DND-41 (cell line): ENCODE data around the gene RAB25.
A peak's percentile ranks its signal among the peaks of the same experiment; 100 is the strongest.

ENCODE experiments used
- ATAC-seq: fragments of 200-7000 bp; cut with Tn5 transposase; 3 replicates; pipeline ENCODE4 v1.9.1; 2021; ENCODE audit warnings: low read depth; ENCODE audit not compliant: insufficient read depth
- DNase-seq: peaks from one replicate; pipeline ENCODE4 v3.0.0-alpha.2; 2020
- H2AFZ ChIP-seq: 2 replicates; pipeline ENCODE4 v1.6.0; 2012; ENCODE audit warnings: low read depth, low read length
- H3K27ac ChIP-seq: 2 replicates; pipeline ENCODE4 v1.5.1; 2012; ENCODE audit warnings: low read length, inconsistent platforms
- H3K27me3 ChIP-seq: fragments of 200-600 bp; sonication (generic); 2 replicates; pipeline ENCODE4 v1.6.0; 2012; ENCODE audit warnings: low read length, mild to moderate bottlenecking, inconsistent platforms; ENCODE audit not compliant: insufficient read depth, poor library complexity
- H3K36me3 ChIP-seq: 2 replicates; pipeline ENCODE4 v1.5.1; 2012; ENCODE audit warnings: low read length, inconsistent platforms; ENCODE audit not compliant: insufficient read depth
- H3K4me1 ChIP-seq: 2 replicates; pipeline ENCODE4 v1.5.1; 2012; ENCODE audit warnings: mild to moderate bottlenecking, low read length; ENCODE audit not compliant: insufficient read depth
- H3K4me2 ChIP-seq: 2 replicates; pipeline ENCODE4 v1.6.0; 2012; ENCODE audit warnings: mild to moderate bottlenecking, moderate library complexity, low read length, inconsistent platforms; ENCODE audit not compliant: insufficient read depth
- H3K4me3 ChIP-seq, 2 experiments: fragments of 200-600 bp in 1 of 2; shearing (Covaris generic) in 1 of 2; 2 replicates each; pipeline ENCODE4 v1.5.1; 2012 to 2016; ENCODE audit warnings: inconsistent platforms in 2 of 2, low read length in 2 of 2, mild to moderate bottlenecking in 2 of 2, low read depth in 1 of 2, moderate library complexity in 1 of 2
- H3K79me2 ChIP-seq: 2 replicates; pipeline ENCODE4 v1.6.0; 2012; ENCODE audit warnings: low read length, inconsistent platforms; ENCODE audit not compliant: insufficient read depth
- H3K9ac ChIP-seq: 2 replicates; pipeline ENCODE4 v1.6.0; 2012; ENCODE audit warnings: low read depth, mild to moderate bottlenecking, inconsistent platforms, low read length, moderate library complexity
- H3K9me3 ChIP-seq: 2 replicates; pipeline ENCODE4 v1.5.1; 2012; ENCODE audit warnings: low read length, moderate library complexity, mild to moderate bottlenecking, inconsistent platforms; ENCODE audit not compliant: insufficient read depth, severe bottlenecking
- H4K20me1 ChIP-seq: 2 replicates; pipeline ENCODE4 v1.6.0; 2012; ENCODE audit warnings: low read length; ENCODE audit not compliant: insufficient read depth
- EZH2 ChIP-seq: IDR thresholded peaks from 3 replicates; pipeline ENCODE4 v1.6.1; 2012; ENCODE audit warnings: borderline replicate concordance, low read depth, mild to moderate bottlenecking, moderate library complexity, low read length, inconsistent platforms; ENCODE audit not compliant: severe bottlenecking
- TF ChIP-seq, protein P1 (sequence below): IDR thresholded peaks from 2 replicates; pipeline ENCODE4 v1.5.1; 2012; ENCODE audit warnings: borderline replicate concordance, low read length, moderate library complexity, mild to moderate bottlenecking; ENCODE audit not compliant: poor library complexity, severe bottlenecking; ENCODE audit errors: extremely low read depth

The RAB25 gene

DNA sequence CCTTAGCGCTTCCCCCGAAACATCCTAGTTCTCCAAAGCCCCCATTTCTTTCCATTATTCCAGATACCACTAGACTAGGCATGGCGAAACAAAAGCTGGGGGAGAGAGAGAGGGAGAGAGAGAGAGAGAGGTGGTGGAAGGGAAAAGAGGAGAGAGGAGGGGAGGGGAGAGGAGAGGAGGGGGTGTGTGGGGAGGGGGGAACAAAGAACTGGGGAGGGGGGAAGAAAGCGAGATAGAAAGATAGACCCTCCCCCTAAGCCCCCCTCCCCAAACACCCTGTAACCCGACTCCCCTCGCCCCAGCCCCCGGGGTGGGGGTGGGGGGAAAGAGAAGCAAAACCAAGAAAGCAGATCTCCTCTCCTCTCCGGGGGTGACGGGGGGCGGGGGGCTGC is 21.0 kb downstream of the RAB25 start:
- Histone ChIP-seq H3K79me2 (peaks cover 9% of the 10 kb centered on the region), H3K4me3 (peak overlapping the region; percentile 59 to 72), H3K9me3 (no peaks in the 10 kb centered on the region), H3K4me2 (peak overlapping the region; percentile 94), H3K9ac (peak overlapping the region; percentile 73), H3K27ac (peak overlapping the region; percentile 56; the same call in 1 of the 2 replicates), H3K27me3 (no peaks in the 10 kb centered on the region), H2AFZ (peak overlapping the region; percentile 81), H4K20me1 (peaks cover 5% of the 10 kb centered on the region; the same call in 1 of the 2 replicates), H3K4me1 (peaks cover 33% of the 10 kb centered on the region), H3K36me3 (peaks cover 8% of the 10 kb centered on the region)
- TF ChIP-seq, protein P1, sequence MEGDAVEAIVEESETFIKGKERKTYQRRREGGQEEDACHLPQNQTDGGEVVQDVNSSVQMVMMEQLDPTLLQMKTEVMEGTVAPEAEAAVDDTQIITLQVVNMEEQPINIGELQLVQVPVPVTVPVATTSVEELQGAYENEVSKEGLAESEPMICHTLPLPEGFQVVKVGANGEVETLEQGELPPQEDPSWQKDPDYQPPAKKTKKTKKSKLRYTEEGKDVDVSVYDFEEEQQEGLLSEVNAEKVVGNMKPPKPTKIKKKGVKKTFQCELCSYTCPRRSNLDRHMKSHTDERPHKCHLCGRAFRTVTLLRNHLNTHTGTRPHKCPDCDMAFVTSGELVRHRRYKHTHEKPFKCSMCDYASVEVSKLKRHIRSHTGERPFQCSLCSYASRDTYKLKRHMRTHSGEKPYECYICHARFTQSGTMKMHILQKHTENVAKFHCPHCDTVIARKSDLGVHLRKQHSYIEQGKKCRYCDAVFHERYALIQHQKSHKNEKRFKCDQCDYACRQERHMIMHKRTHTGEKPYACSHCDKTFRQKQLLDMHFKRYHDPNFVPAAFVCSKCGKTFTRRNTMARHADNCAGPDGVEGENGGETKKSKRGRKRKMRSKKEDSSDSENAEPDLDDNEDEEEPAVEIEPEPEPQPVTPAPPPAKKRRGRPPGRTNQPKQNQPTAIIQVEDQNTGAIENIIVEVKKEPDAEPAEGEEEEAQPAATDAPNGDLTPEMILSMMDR = no peak
- no peak for TF ChIP-seq EZH2
- peak; percentile 12; the same call in 2 of the 3 replicates for ATAC-seq
- DNase-seq = no peak

DNA sequence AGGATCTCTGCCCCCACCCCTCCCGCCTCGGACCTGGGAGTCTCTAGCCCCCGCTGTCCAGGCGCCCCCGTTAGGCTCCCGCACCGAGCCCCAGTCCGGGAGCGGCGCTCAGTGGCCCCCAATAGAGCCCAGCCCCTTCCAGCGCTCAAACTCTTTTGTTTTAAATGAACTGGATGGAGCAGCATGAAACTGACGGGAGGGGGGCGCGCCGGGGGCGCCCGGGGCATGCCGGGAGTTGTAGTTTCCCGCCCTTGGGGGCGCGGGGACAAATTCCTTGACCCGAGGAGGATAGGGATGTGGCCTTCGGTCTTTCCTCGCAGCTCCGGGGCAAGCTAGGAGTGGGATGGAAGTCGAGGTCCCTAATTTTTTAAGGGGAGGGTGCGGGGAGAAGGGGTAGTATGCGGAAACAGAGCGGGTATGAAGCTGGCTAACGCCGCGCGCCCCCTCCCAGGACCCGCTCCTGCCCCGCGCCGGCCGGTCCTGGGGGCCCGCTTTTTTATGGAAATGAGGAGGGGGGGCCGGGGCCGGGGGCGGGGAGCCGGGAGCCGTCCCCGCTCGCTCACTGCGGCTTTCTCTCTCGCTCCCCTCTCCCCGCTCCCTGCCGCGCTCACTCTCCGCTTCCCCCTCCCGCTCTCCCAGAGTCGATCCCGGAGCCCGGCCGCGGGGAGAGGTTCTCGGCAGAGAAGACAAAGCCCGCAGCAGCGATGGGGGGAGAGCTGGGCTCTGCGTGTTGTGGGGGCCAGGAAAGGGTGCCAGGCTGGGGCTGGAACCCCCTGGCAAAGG is 21.5 kb downstream of the RAB25 start, which contains the start of gene MEX3A:
TSS of gene MEX3A (minus strand) at position 157 of the 783 bp plus-strand sequence. CDS start 467 bp downstream, outside the sequence.
- Histone ChIP-seq H3K9ac (peak within 1 kb of the TSS; percentile 73), H3K4me3 (peak within 1 kb of the TSS; percentile 59 to 72), H4K20me1 (peaks cover 5% of the 10 kb centered on the region; the same call in 1 of the 2 replicates), H3K79me2 (peaks cover 9% of the 10 kb centered on the region), H2AFZ (peak within 1 kb of the TSS; percentile 81), H3K4me1 (peaks cover 33% of the 10 kb centered on the region), H3K9me3 (no peaks in the 10 kb centered on the region), H3K27me3 (no peaks in the 10 kb centered on the region), H3K4me2 (peak within 1 kb of the TSS; percentile 94), H3K36me3 (peaks cover 2% of the 10 kb centered on the region), H3K27ac (peak within 1 kb of the TSS; percentile 56)
- TF ChIP-seq, protein P1 = no peak
- TF ChIP-seq EZH2 = no peak
- peak; percentile 92 for ATAC-seq
- peak; percentile 75 for DNase-seq

DNA sequence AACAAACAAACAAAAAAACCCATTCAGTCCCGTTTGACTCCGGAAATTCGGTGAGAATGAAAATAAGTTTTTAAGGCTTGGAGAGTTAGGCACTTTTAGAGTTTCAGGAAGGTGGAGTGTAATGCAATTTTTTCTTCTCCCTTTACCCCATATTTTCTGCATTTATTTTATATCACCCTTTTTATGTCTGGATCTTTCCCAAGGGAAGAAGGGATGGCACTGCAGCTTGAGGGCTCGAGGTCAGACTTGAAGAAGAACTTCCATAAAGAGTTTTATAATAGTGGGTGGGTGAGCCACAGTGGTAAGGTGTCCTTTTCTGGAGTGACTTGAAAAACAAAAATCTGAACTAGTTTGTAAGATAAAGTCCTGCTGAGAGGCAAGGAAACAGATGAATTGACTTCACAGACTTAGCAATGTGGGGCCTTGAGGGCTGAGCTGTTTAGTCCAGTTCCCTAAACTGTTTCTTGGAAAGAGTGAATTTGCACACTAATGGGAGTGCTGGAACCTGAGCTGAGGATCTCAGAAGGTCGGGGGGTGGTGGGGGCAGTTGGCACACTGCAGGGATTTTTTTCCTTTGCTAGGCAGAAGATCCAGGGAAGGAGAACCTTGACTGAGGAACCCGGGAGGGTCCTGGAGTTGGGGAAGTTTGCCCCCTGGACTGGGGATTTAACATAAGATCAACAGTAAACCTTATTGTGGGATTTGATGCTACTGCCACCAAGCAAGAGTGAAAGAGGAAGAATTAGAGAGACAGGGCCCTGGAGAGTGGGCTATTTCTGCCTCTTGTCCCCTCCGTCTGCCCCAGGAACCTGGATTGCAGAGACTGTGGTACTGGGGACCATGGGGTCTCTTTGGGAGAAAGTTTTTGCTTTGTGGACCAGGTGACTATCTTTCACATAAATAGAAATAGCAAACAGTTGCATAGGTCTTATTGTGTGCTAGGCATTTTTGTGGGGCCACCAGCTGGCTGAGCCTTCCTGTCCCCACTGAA is 23.1 kb downstream of the RAB25 start:
- H2AFZ ChIP-seq = no peak overlapping the region
- ATAC-seq (no peak), DNase-seq (no peak)
- H3K4me2 ChIP-seq = peak overlapping the region; percentile 94; the same call in 1 of the 2 replicates
- H3K9me3 ChIP-seq = no peaks in the 10 kb centered on the region
- no peak overlapping the region; the same call in 1 of the 2 replicates for H3K9ac ChIP-seq
- TF ChIP-seq, protein P1 = no peak
- no peak for TF ChIP-seq EZH2
- no peaks in the 10 kb centered on the region for H4K20me1 ChIP-seq
- H3K4me1 ChIP-seq = peaks cover 33% of the 10 kb centered on the region
- H3K27me3 ChIP-seq = no peaks in the 10 kb centered on the region
- H3K4me3 ChIP-seq = no peak overlapping the region
- no peaks in the 10 kb centered on the region for H3K36me3 ChIP-seq
- peaks cover 9% of the 10 kb centered on the region for H3K79me2 ChIP-seq
- no peak overlapping the region for H3K27ac ChIP-seq
